Effector memory CD4-positive, alpha-beta T cell (primary cell): ENCODE measurements around the gene CAMK2D.

Experiments used
- DNase-seq, 3 donors: peaks; one replicate each; pipeline ENCODE4 v3.0.0-alpha.2; 2020
- H3K27ac ChIP-seq: 2 replicates; pipeline ENCODE4 v1.7.0; 2013; ENCODE audit warnings: mild to moderate bottlenecking, low read length, moderate library complexity; ENCODE audit not compliant: insufficient read depth, poor library complexity, severe bottlenecking
- H3K27me3 ChIP-seq: replicated peaks from 2 replicates; pipeline ENCODE4 v1.7.0; 2013; ENCODE audit warnings: mild to moderate bottlenecking, low read length; ENCODE audit not compliant: insufficient read depth, control insufficient read depth, poor library complexity, severe bottlenecking
- H3K36me3 ChIP-seq: 2 replicates; pipeline ENCODE4 v1.7.0; 2013; ENCODE audit warnings: mild to moderate bottlenecking, low read length, moderate library complexity; ENCODE audit not compliant: control insufficient read depth, insufficient read depth
- H3K4me1 ChIP-seq: 2 replicates; pipeline ENCODE4 v1.7.0; 2013; ENCODE audit warnings: low read length, mild to moderate bottlenecking; ENCODE audit not compliant: control insufficient read depth, insufficient read depth, poor library complexity, severe bottlenecking
- H3K4me3 ChIP-seq: 2 replicates; pipeline ENCODE4 v1.7.0; 2013; ENCODE audit warnings: low read length, low read depth, mild to moderate bottlenecking; ENCODE audit not compliant: insufficient read depth, poor library complexity, severe bottlenecking
- H3K9me3 ChIP-seq: 2 replicates; pipeline ENCODE4 v1.7.0; 2013; ENCODE audit warnings: mild to moderate bottlenecking, low read length, moderate library complexity; ENCODE audit not compliant: control insufficient read depth

Gene CAMK2D

DNA sequence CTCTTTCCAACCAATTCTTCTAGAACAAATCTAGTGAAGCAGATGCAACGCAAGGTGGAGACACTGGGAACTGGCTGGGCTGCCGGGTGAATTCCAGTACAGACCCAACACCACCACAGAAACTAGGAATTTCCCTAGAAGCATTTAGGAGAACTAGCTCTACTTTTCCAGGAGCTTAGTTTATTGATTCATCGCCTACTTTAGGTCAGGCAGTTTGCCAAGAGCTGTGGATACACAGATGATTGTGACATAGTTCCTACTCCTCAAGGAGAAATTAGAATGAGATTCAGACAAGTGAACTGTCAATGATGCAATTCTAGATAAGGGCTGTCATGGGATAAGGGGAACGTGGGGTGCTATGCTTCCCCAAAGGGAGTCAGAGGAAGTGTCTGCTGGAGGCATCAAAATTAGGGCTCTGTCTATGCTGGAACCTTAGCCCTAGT is 350.0 kb downstream of the CAMK2D start:
- Histone ChIP-seq H3K36me3 (no peaks in the 10 kb centered on the region), H3K4me1 (no peaks in the 10 kb centered on the region), H3K27ac (no peak overlapping the region), H3K4me3 (no peak overlapping the region), H3K27me3 (no peaks in the 10 kb centered on the region), H3K9me3 (no peaks in the 10 kb centered on the region)
- DNase-seq = no peak

DNA sequence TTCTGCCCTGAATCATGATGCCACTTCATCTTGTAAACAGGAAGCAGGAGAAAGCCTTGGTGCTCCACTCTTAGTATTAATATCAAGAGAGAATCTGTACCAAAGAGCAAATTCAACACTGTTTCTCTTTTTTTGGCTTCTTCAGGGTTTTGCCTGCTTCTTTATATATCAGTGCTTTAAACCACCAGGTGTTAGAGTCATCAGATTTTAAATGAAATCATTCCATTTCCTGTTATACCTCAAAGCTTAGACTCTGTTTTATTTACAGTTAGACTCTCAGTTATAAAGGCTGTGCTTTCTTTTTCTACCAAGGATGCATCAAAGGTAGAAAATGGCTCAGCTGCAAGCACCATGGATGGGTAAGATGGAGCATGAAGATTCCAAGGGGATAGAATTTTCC is 350.9 kb downstream of the CAMK2D start:
- Histone ChIP-seq H3K27me3 (no peaks in the 10 kb centered on the region), H3K27ac (no peak overlapping the region)
- DNase-seq = no peak

DNA sequence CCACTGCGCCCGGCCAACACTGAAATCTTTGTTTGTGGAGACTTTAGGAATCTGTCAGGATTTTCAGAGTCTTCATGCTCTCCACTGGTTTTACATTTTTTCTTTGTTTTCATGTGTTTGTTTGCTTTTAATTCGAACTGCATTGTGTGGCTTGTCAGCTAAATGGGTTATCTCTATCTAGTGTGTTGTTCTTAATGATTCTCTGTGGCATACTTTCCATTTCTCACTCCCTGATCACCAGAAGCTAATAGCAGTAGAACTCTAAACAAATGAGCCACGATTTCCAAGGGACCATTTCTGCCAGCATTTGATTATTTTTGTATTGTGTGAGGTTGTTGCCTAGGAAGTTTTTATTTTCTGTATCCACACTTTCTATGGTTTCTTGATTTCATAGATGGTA is 352.4 kb downstream of the CAMK2D start:
- no peak for DNase-seq
- no peaks in the 10 kb centered on the region for H3K4me1 ChIP-seq
- H3K9me3 ChIP-seq = no peaks in the 10 kb centered on the region
- no peaks in the 10 kb centered on the region for H3K36me3 ChIP-seq
- no peaks in the 10 kb centered on the region for H3K27me3 ChIP-seq
- H3K27ac ChIP-seq = no peak overlapping the region
- no peak overlapping the region for H3K4me3 ChIP-seq

More for the DNA sequence above, 350.9 kb downstream of the CAMK2D start:
- H3K36me3 ChIP-seq = no peaks in the 10 kb centered on the region
- no peak overlapping the region for H3K4me3 ChIP-seq
- no peaks in the 10 kb centered on the region for H3K4me1 ChIP-seq
- H3K9me3 ChIP-seq = no peaks in the 10 kb centered on the region

DNA sequence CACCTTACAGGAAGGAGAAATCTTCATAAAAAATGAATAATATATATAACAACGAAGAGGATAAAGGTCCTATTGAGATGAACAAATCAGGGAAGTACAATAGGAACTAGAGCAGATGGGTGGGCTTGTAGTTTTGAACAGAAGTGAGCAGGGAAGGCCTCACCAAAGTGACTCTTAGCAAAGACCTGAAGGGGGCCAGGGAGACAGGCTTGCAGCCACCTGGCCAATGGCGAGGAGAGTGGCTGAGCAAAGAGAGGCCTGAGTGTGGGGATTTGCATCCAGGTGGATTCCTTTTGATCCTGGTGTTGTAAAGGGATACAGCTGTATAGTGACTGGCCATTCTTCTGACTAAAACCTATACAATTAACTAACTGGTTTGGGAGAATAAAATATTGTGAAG is 354.1 kb downstream of the CAMK2D start:
- Histone ChIP-seq H3K27ac (no peak overlapping the region), H3K36me3 (no peaks in the 10 kb centered on the region), H3K4me1 (no peaks in the 10 kb centered on the region), H3K9me3 (no peaks in the 10 kb centered on the region), H3K4me3 (no peak overlapping the region), H3K27me3 (no peaks in the 10 kb centered on the region)
- no peak for DNase-seq

DNA sequence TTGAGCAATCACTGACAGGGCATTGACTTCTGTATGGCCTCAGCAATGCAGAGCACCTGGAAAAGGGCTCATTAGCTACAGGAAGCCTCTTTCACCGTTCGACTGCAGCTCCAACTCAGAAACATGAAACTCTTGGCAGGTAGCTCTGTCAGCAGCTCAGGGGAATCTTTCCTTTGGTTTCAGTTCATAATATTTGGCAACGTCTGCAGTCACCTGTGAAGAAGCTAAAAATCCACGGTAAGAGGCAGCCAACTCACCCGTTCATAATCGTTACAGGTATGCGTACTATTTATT is 354.9 kb downstream of the CAMK2D start:
- no peaks in the 10 kb centered on the region for H3K27me3 ChIP-seq
- DNase-seq = no peak
- H3K27ac ChIP-seq = no peak overlapping the region
- no peaks in the 10 kb centered on the region for H3K36me3 ChIP-seq
- H3K9me3 ChIP-seq = no peaks in the 10 kb centered on the region
- H3K4me3 ChIP-seq = no peak overlapping the region
- no peaks in the 10 kb centered on the region for H3K4me1 ChIP-seq

DNA sequence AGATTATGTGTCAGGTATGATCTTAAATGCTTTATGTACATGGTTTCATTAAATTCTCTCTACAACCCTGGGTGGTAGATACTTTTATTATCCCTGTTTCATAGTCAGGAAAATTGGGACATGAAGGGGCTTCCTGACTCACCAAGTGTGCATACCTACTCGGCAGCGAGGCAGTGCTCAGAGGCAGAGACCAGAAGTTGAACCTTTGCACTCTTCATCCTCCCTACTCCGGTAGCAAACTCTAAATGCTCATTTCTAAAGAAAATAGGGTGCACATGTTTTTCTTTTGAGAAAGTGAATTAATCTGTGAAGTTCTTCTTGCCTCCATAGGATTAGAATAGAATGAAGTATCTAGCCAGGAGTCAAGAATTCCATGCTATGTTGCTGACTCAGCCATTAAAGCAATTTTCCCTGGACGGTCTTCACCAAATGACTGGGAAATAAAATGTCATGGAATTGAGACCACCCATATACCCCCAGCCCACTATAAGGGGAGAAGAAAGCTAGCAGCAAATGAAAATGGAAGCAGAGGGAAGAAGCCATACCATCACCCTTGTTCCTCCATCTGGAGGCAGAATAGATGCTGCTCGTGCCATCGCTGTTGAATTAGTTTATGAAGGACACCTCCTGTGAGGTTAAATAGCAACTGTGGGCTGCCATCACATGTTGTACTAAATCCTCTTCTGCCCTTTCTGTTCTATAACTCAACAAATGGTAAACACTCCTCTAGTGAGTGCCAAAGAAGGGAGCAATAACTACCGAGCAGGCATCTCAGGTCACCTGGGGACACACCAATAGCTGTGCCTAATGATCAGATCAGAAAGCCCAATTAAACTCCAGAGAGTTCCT is 355.4 kb downstream of the CAMK2D start:
- Histone ChIP-seq H3K4me1 (no peaks in the 10 kb centered on the region), H3K4me3 (no peak overlapping the region), H3K27ac (no peak overlapping the region), H3K27me3 (no peaks in the 10 kb centered on the region), H3K9me3 (no peaks in the 10 kb centered on the region), H3K36me3 (no peaks in the 10 kb centered on the region)
- DNase-seq = no peak

DNA sequence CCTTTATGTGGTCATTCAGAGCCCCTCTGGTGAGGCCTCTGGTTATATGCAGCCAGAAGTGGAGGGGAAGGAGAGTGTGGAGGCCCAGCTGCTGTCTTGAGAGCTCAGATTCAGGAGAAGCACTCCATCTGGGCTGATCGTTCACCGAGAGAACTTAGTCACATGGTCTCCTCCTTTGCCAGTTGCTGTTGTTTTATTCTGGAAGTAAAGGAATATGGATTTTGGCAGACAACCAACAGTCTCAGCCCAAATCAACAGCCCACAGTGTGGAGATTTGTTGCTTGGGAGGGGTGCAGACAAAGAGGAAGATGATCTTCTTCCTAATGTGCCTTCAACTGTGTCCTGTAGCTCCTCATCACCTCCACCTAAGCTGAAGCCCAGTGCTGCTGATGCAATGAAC is 356.7 kb downstream of the CAMK2D start:
- Histone ChIP-seq H3K4me3 (no peak overlapping the region), H3K27me3 (no peaks in the 10 kb centered on the region), H3K27ac (no peak overlapping the region), H3K36me3 (no peaks in the 10 kb centered on the region), H3K4me1 (no peaks in the 10 kb centered on the region), H3K9me3 (no peaks in the 10 kb centered on the region)
- no peak for DNase-seq

DNA sequence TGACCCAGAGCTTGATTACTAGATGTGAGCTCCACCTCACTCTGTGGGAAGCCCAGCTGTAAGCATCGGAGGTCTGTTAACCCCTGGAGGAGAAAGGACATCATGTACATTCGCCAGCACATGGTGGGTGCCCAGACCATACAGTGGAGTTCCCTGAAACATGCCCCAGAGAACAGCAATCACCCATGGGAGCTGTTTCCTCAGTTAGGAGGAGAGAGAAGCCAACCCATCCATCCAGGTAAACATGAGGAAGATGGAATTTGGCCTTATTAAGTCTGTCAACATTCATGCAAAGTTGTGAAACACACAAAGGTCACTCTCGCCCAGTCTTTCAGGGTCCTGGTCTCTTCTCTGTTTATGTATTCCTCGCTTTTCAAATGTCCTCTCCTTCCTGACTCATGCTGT is 357.4 kb downstream of the CAMK2D start:
- no peak for DNase-seq
- H3K4me3 ChIP-seq = no peak overlapping the region

More for the DNA sequence above, 357.4 kb downstream of the CAMK2D start:
- H3K9me3 ChIP-seq = no peaks in the 10 kb centered on the region
- no peaks in the 10 kb centered on the region for H3K27me3 ChIP-seq
- H3K27ac ChIP-seq = no peak overlapping the region
- H3K36me3 ChIP-seq = no peaks in the 10 kb centered on the region
- H3K4me1 ChIP-seq = no peaks in the 10 kb centered on the region
